HCT116 (cell line): ENCODE measurements around the gene RAPGEFL1. TPM values are rescaled to one million over a fixed set of nuclear protein-coding genes. Genes with fewer than 3 reads are reported as not detected.

Source experiments
- ATAC-seq: fragments of 200-7000 bp; cut with Tn5 transposase; 2 replicates; pipeline ENCODE4 v1.9.1; 2020; ENCODE audit warnings: mild to moderate bottlenecking, moderate library complexity
- BruUV-seq: library from RNA; stranded (reverse); fragments of 400-500 nt; replicated peaks from 2 replicates; lab custom pipeline; 2021; lab: Mats Ljungman, UMichigan
- CTCF ChIA-PET: fragments of 300-600 bp; sonication (Branson Sonifier 250); formaldehyde crosslinking; loops from one replicate; lab custom pipeline; 2021; ENCODE audit warnings: antibody characterized with exemption; lab: Charles Lee
- POLR2A ChIA-PET: fragments of 300-600, 350-600 bp; sonication (Branson Sonifier 250); formaldehyde crosslinking; loops from one replicate; lab custom pipeline; 2021; ENCODE audit warnings: antibody characterized with exemption; lab: Charles Lee
- RAD21 ChIA-PET, 2 experiments: fragments of 300-600 bp; sonication (Branson Sonifier 250); formaldehyde crosslinking; loops; one replicate each; lab custom pipeline; 2023; ENCODE audit warnings: low total read pairs in 2 of 2; ENCODE audit not compliant: uncharacterized antibody in 2 of 2, unreplicated experiment in 2 of 2, low non-redundant PET in 1 of 2; lab: Charles Lee
- DNase-seq: peaks from one replicate; pipeline ENCODE4 v3.0.0-alpha.2; 2010; ENCODE audit warnings: low read depth, low spot score
- H2AFZ ChIP-seq: fragments of 200-600 bp; shearing (Covaris generic), sonication (generic); 2 replicates; pipeline ENCODE4 v1.6.1; 2017; ENCODE audit warnings: low read depth, mixed run types, mixed read lengths, antibody characterized with exemption, low read length; ENCODE audit not compliant: poor library complexity, severe bottlenecking
- H3K27ac ChIP-seq: 2 replicates; pipeline ENCODE4 v1.5.1; 2012; ENCODE audit warnings: low read depth, low read length
- H3K27me3 ChIP-seq: fragments of 200-600 bp; sonication (generic); 2 replicates; pipeline ENCODE4 v1.6.1; 2016; ENCODE audit warnings: mixed run types, low read length, mixed read lengths; ENCODE audit not compliant: insufficient read depth
- H3K36me3 ChIP-seq, 2 experiments: fragments of 200-500 bp in 1 of 2; fragments of 200-600 bp in 1 of 2; sonication (Bioruptor generic) in 1 of 2; sonication (generic) in 1 of 2; 2 replicates each; pipeline versions ENCODE4 v1.5.1 to v1.6.1; 2014 to 2016; ENCODE audit warnings: low read length in 2 of 2, inconsistent platforms in 1 of 2, mixed read lengths in 1 of 2, mixed run types in 1 of 2; ENCODE audit not compliant: insufficient read depth in 2 of 2, control insufficient read depth in 1 of 2
- H3K4me1 ChIP-seq, 2 experiments: fragments of 200-600 bp in 1 of 2; sonication (generic) in 1 of 2; 2 replicates each; pipeline versions ENCODE4 v1.5.1 to v1.6.1; 2012 to 2017; ENCODE audit warnings: low read length in 2 of 2, inconsistent platforms in 1 of 2, mild to moderate bottlenecking in 1 of 2, mixed read lengths in 1 of 2, mixed run types in 1 of 2, moderate library complexity in 1 of 2; ENCODE audit not compliant: insufficient read depth in 2 of 2, control insufficient read depth in 1 of 2
- H3K4me2 ChIP-seq: fragments of 200-600 bp; sonication (generic); 2 replicates; pipeline ENCODE4 v1.6.1; 2017; ENCODE audit warnings: mixed run types, low read length, mixed read lengths
- H3K4me3 ChIP-seq, 2 experiments: fragments of 200-600 bp in 1 of 2; sonication (generic) in 1 of 2; replicated peaks in 1 of 2; 2 replicates each; pipeline ENCODE4 v1.5.1; 2011 to 2016; ENCODE audit warnings: low read length in 2 of 2, control low read depth in 1 of 2, low read depth in 1 of 2, mild to moderate bottlenecking in 1 of 2, mixed read lengths in 1 of 2, mixed run types in 1 of 2
- H3K79me2 ChIP-seq: fragments of 200-600 bp; sonication (generic); 2 replicates; pipeline ENCODE4 v1.6.1; 2017; ENCODE audit warnings: mild to moderate bottlenecking, mixed run types, low read length, moderate library complexity, mixed read lengths; ENCODE audit not compliant: insufficient read depth
- H3K9ac ChIP-seq: fragments of 200-600 bp; sonication (generic); 2 replicates; pipeline ENCODE4 v1.6.1; 2016; ENCODE audit warnings: low read length, mixed read lengths
- H3K9me2 ChIP-seq: fragments of 200-600 bp; sonication (generic), shearing (Covaris generic); 2 replicates; pipeline ENCODE4 v1.6.1; 2017; ENCODE audit warnings: mixed run types, mild to moderate bottlenecking, moderate library complexity; ENCODE audit not compliant: insufficient read depth
- H3K9me3 ChIP-seq, 2 experiments: fragments of 200-500 bp in 1 of 2; fragments of 200-600 bp in 1 of 2; sonication (Bioruptor generic) in 1 of 2; sonication (generic) in 1 of 2; 2 replicates each; pipeline ENCODE4 v1.6.1; 2014 to 2017; ENCODE audit warnings: low read length in 2 of 2, mixed read lengths in 2 of 2, inconsistent platforms in 1 of 2, low read depth in 1 of 2, mild to moderate bottlenecking in 1 of 2, mixed run types in 1 of 2, moderate library complexity in 1 of 2; ENCODE audit not compliant: control insufficient read depth in 1 of 2, insufficient read depth in 1 of 2
- H4K20me1 ChIP-seq: fragments of 200-600 bp; sonication (generic), shearing (Covaris generic); 2 replicates; pipeline ENCODE4 v1.6.1; 2017; ENCODE audit warnings: mixed run types, mild to moderate bottlenecking, moderate library complexity; ENCODE audit not compliant: insufficient read depth
- ATF3 ChIP-seq: IDR thresholded peaks from 2 replicates; pipeline ENCODE4 v1.6.1; 2012
- CEBPB ChIP-seq: IDR thresholded peaks from 2 replicates; pipeline ENCODE4 v1.6.1; 2012; ENCODE audit warnings: low read depth
- CTCF ChIP-seq, 3 experiments: fragments of 200-600 bp in 1 of 3; sonication (generic) in 1 of 3; IDR thresholded peaks in 2 of 3; conservative IDR thresholded peaks in 1 of 3; 2 replicates each; pipeline ENCODE4 v1.5.1; 2012 to 2017; ENCODE audit warnings: low read depth in 2 of 3, low read length in 2 of 3, antibody characterized with exemption in 1 of 3, borderline replicate concordance in 1 of 3, control low read depth in 1 of 3, mild to moderate bottlenecking in 1 of 3, mixed read lengths in 1 of 3, mixed run types in 1 of 3, moderate library complexity in 1 of 3; ENCODE audit not compliant: insufficient read depth in 1 of 3
- EGR1 ChIP-seq: IDR thresholded peaks from 2 replicates; pipeline ENCODE4 v1.6.1; 2012; ENCODE audit warnings: low read depth
- EZH2 ChIP-seq: fragments of 200-600 bp; sonication (generic); IDR thresholded peaks from 2 replicates; pipeline ENCODE4 v1.6.1; 2017; ENCODE audit warnings: antibody characterized with exemption, mixed run types
- EZH2phosphoT487 ChIP-seq: fragments of 200-600 bp; IDR thresholded peaks from 2 replicates; pipeline ENCODE4 v1.6.1; 2018; ENCODE audit warnings: antibody characterized with exemption, borderline replicate concordance
- JUND ChIP-seq: IDR thresholded peaks from 2 replicates; pipeline ENCODE4 v1.6.1; 2012
- RAD21 ChIP-seq: IDR thresholded peaks from 2 replicates; pipeline ENCODE4 v1.6.1; 2012; ENCODE audit warnings: low read depth, mild to moderate bottlenecking
- SIN3A ChIP-seq: IDR thresholded peaks from 2 replicates; pipeline ENCODE4 v1.6.1; 2012; ENCODE audit warnings: low read depth
- SP1 ChIP-seq: IDR thresholded peaks from 2 replicates; pipeline ENCODE4 v1.6.1; 2012; ENCODE audit warnings: low read depth
- YY1 ChIP-seq: IDR thresholded peaks from 2 replicates; pipeline ENCODE4 v1.6.1; 2011; ENCODE audit warnings: low read length, low read depth, moderate library complexity, mild to moderate bottlenecking; ENCODE audit not compliant: insufficient replicate concordance; ENCODE audit errors: extremely low read depth
- ZBTB33 ChIP-seq: IDR thresholded peaks from 2 replicates; pipeline ENCODE4 v1.6.1; 2011; ENCODE audit warnings: mild to moderate bottlenecking, low read length, moderate library complexity; ENCODE audit not compliant: insufficient replicate concordance; ENCODE audit errors: extremely low read depth
- ZFX ChIP-seq: fragments of 450-650 bp; IDR thresholded peaks from 2 replicates; pipeline ENCODE4 v1.6.1; 2017
- intact Hi-C: fragments of 100-400 bp; cut with micrococcal nuclease; formaldehyde crosslinking; loops from 2 replicates; pipeline ENCODE4 v1.10.0; 2022
- total RNA-seq: library from RNA; stranded (reverse); gene quantifications from one replicate; pipeline ENCODE4 v1.2.1, GENCODE V29; 2021; ENCODE audit not compliant: unreplicated experiment

RAPGEFL1 gene
- total RNA-seq, 1 experiment from 2014 or later, result 9.7 TPM

GRCh38 chr17:40191237-40192208, 14.3 kb downstream of the RAPGEFL1 start:
- Histone ChIP-seq H3K27ac (no peak overlapping the region), H3K9ac (peak overlapping the region; percentile 21; the same call in 1 of the 2 replicates), H4K20me1 (no peaks in the 10 kb centered on the region), H3K79me2 (no peaks in the 10 kb centered on the region), H3K9me3 (no peaks in the 10 kb centered on the region), H3K36me3 (no peaks in the 10 kb centered on the region), H3K4me3 (peak overlapping the region; percentile 7 to 25; a peak in 2 of 4 replicates), H3K4me2 (peak overlapping the region; percentile 70), H3K9me2 (no peaks in the 10 kb centered on the region), H2AFZ (no peak overlapping the region), H3K27me3 (no peaks in the 10 kb centered on the region), H3K4me1 (peaks cover 13 to 28% of the 10 kb centered on the region in 2 experiments)
- BruUV-seq, result no TSS peak
- peak; percentile 90 for ATAC-seq
- TF ChIP-seq RAD21 (peak; percentile 80), ZBTB33 (no peak), ZFX (no peak), YY1 (peak; percentile 24), EZH2 (no peak), CEBPB (no peak), EGR1 (peak; percentile 78), ATF3 (no peak), SP1 (no peak), CTCF (IDR thresholded peaks at IDR 0.05 in 2 of 3, conservative IDR thresholded peaks at IDR 0.05 in 1 of 3; ENCODE audit: borderline replicate concordance in 1 of 3, insufficient read depth in 1 of 3, low read depth in 2 of 3, low read length in 2 of 3) (peak; percentile 61 to 81 (median 74)), EZH2phosphoT487 (no peak), SIN3A (no peak), JUND (no peak)
- ChIA-PET RAD21 (interaction anchor here (0.5 to 1.1 kb wide), 5 partner anchors 8 to 236 kb away, joined by 3 to 5 read pairs (median 4); no protein-coding TSS in a partner anchor), POLR2A (no interaction called here), CTCF (interaction anchor here (0.6 to 2.2 kb wide), 6 partner anchors 23 to 417 kb away, joined by 3 to 13 read pairs (median 4); partner anchors contain the start of genes PSMD3 and WIPF2)
- intact Hi-C loops, result loop anchor here (2.0 kb wide), 1 partner anchor 79 kb away; no protein-coding TSS in a partner anchor
- peak; percentile 43 for DNase-seq
